Caco-2 (cell line): ENCODE data around the gene LYRM7. TPM values are rescaled to one million over a fixed set of nuclear protein-coding genes. Genes with fewer than 3 reads are reported as not detected.
A peak's percentile ranks its signal among the peaks of the same experiment; 100 is the strongest.

Experiments used
- BruUV-seq: library from RNA; stranded (reverse); fragments of 400-500 nt; replicated peaks from 2 replicates; lab custom pipeline; 2021; lab: Mats Ljungman, UMichigan
- CTCF ChIA-PET: fragments of 300-600 bp; sonication (Branson Sonifier 250); formaldehyde crosslinking; loops from one replicate; lab custom pipeline; 2022; ENCODE audit warnings: antibody characterized with exemption; lab: Charles Lee
- POLR2A ChIA-PET: fragments of 300-600 bp; sonication (Branson Sonifier 250); formaldehyde crosslinking; loops from one replicate; lab custom pipeline; 2022; ENCODE audit warnings: antibody characterized with exemption; lab: Charles Lee
- DNase-seq, 2 experiments: peaks; one replicate each; pipeline versions ENCODE4 v3.0.0 to v3.0.0-alpha.2; 2020 to 2022
- H3K27me3 ChIP-seq: replicated peaks from 2 replicates; pipeline ENCODE4 v1.6.0; 2011; ENCODE audit warnings: low read length; ENCODE audit not compliant: control insufficient read depth, insufficient read depth
- H3K36me3 ChIP-seq: 2 replicates; pipeline ENCODE4 v1.5.1; 2011; ENCODE audit warnings: low read length; ENCODE audit not compliant: control insufficient read depth, insufficient read depth
- H3K4me1 ChIP-seq: fragments of 250-450 bp; sonication (Bioruptor Pico); 2 replicates; pipeline ENCODE4 v1.5.1; 2020; ENCODE audit warnings: mild to moderate bottlenecking
- H3K4me3 ChIP-seq: 2 replicates; pipeline ENCODE4 v1.5.1; 2011; ENCODE audit warnings: low read depth, mild to moderate bottlenecking, control low read depth, low read length
- H3K9me3 ChIP-seq: fragments of 250-450 bp; sonication (Bioruptor Pico); 2 replicates; pipeline ENCODE4 v1.5.1; 2020; ENCODE audit warnings: mild to moderate bottlenecking, moderate library complexity
- H3K27ac Mint-ChIP-seq: one replicate; pipeline ENCODE4 v1.8.0; 2022; ENCODE audit warnings: mixed read lengths; ENCODE audit not compliant: unreplicated experiment
- H3K27me3 Mint-ChIP-seq: one replicate; pipeline ENCODE4 v1.8.0; 2022; ENCODE audit warnings: mixed read lengths; ENCODE audit not compliant: insufficient read depth, unreplicated experiment
- H3K36me3 Mint-ChIP-seq: one replicate; pipeline ENCODE4 v1.8.0; 2022; ENCODE audit warnings: mild to moderate bottlenecking, mixed read lengths; ENCODE audit not compliant: insufficient read depth, unreplicated experiment
- H3K4me1 Mint-ChIP-seq: one replicate; pipeline ENCODE4 v1.8.0; 2022; ENCODE audit warnings: low read depth, mixed read lengths; ENCODE audit not compliant: unreplicated experiment
- H3K4me3 Mint-ChIP-seq: one replicate; pipeline ENCODE4 v1.8.0; 2022; ENCODE audit warnings: mild to moderate bottlenecking, moderate library complexity, mixed read lengths; ENCODE audit not compliant: unreplicated experiment
- H3K9me3 Mint-ChIP-seq: one replicate; pipeline ENCODE4 v1.8.0; 2022; ENCODE audit warnings: mixed read lengths; ENCODE audit not compliant: unreplicated experiment
- CTCF ChIP-seq, 2 experiments: fragments of 200-600 bp in 1 of 2; IDR thresholded peaks; 1 replicate in 1 of 2; 2 replicates in 1 of 2; pipeline versions ENCODE4 v1.5.1 to v1.8.0; 2011 to 2022; ENCODE audit warnings: antibody characterized with exemption in 1 of 2, control low read depth in 1 of 2, inconsistent platforms in 1 of 2, low read depth in 1 of 2, low read length in 1 of 2, mild to moderate bottlenecking in 1 of 2, moderate library complexity in 1 of 2; ENCODE audit not compliant: insufficient read depth in 1 of 2, severe bottlenecking in 1 of 2, unreplicated experiment in 1 of 2
- intact Hi-C: fragments of 100-400 bp; cut with micrococcal nuclease; formaldehyde crosslinking; loops from one replicate; pipeline ENCODE4 v1.10.0; 2022; ENCODE audit not compliant: unreplicated experiment
- total RNA-seq: library from RNA; stranded (reverse); gene quantifications from 2 replicates; pipeline ENCODE4 v1.2.3, GENCODE V29; 2022

Gene LYRM7
- total RNA-seq, 1 experiment from 2014 or later = 14.9 TPM

GRCh38 chr5:131171276-131171810 is 599 bp downstream of the LYRM7 start:
- intact Hi-C loops = no loop called here
- peak overlapping the region; percentile 61 for H3K4me3 ChIP-seq
- peak in 1 of 2 experiments; percentile 15 for DNase-seq
- H3K36me3 ChIP-seq = no peaks in the 10 kb centered on the region
- Mint-ChIP-seq H3K4me1 (peaks cover 6% of the 10 kb centered on the region), H3K27ac (peak overlapping the region; percentile 89), H3K27me3 (no peaks in the 10 kb centered on the region), H3K4me3 (peak overlapping the region; percentile 96), H3K9me3 (no peaks in the 10 kb centered on the region), H3K36me3 (peaks cover 6% of the 10 kb centered on the region)
- ChIA-PET CTCF (no interaction called here), POLR2A (interaction anchor here (1.0 kb wide), 1 partner anchor 92 kb away, joined by 4 read pairs; the partner anchor contains the start of gene CDC42SE2)
- no peaks in the 10 kb centered on the region for H3K27me3 ChIP-seq
- TSS peak; percentile 55 for BruUV-seq
- no peaks in the 10 kb centered on the region for H3K9me3 ChIP-seq
- no peaks in the 10 kb centered on the region; the same call in 1 of the 2 replicates for H3K4me1 ChIP-seq
- TF ChIP-seq CTCF (IDR thresholded peaks at IDR 0.05; ENCODE audit: insufficient read depth in 1 of 2, low read depth in 1 of 2, low read length in 1 of 2, severe bottlenecking in 1 of 2, unreplicated experiment in 1 of 2) = no peak

DNA sequence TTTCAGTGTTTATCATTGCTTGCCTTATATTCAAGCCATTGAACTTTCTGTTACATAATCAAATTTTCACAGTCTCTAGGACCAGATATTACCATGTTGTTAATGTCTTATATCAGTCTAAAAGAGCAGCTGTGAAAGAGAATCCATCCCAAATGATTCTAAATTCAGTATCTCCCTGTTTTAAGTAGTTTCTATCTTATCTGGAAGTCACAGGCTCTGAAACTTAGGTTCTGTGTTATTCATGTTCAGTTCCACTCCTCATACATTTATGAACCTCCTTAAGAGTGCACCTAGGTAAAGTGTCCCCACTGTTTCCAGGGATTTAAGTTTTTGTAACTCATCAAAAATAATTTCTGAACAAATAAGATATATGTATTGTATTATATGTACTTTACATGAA is 9.7 kb downstream of the LYRM7 start:
- CTCF ChIA-PET = no interaction called here
- DNase-seq = no peak

GRCh38 chr5:131182839-131183238 is 12.1 kb downstream of the LYRM7 start:
- Histone ChIP-seq H3K4me1 (no peaks in the 10 kb centered on the region), H3K4me3 (no peak overlapping the region), H3K9me3 (no peaks in the 10 kb centered on the region), H3K36me3 (no peaks in the 10 kb centered on the region), H3K27me3 (no peaks in the 10 kb centered on the region)
- no peaks in the 10 kb centered on the region for H3K4me1 Mint-ChIP-seq
- H3K27ac Mint-ChIP-seq = no peak overlapping the region
- no peak for TF ChIP-seq CTCF (IDR thresholded peaks at IDR 0.05; ENCODE audit: insufficient read depth in 1 of 2, low read depth in 1 of 2, low read length in 1 of 2, severe bottlenecking in 1 of 2, unreplicated experiment in 1 of 2)
- intact Hi-C loops = no loop called here
- DNase-seq = no peak
- BruUV-seq = no TSS peak
- no peaks in the 10 kb centered on the region for H3K27me3 Mint-ChIP-seq
- no peak overlapping the region for H3K4me3 Mint-ChIP-seq
- CTCF ChIA-PET = no interaction called here
- no peaks in the 10 kb centered on the region for H3K9me3 Mint-ChIP-seq
- POLR2A ChIA-PET = no interaction called here
- no peaks in the 10 kb centered on the region for H3K36me3 Mint-ChIP-seq

More for the DNA sequence above, 9.7 kb downstream of the LYRM7 start:
- Mint-ChIP-seq H3K4me3 (no peak overlapping the region), H3K4me1 (no peaks in the 10 kb centered on the region), H3K36me3 (no peaks in the 10 kb centered on the region), H3K9me3 (no peaks in the 10 kb centered on the region), H3K27me3 (no peaks in the 10 kb centered on the region), H3K27ac (no peak overlapping the region)
- BruUV-seq = no TSS peak
- H3K36me3 ChIP-seq = no peaks in the 10 kb centered on the region
- no peak overlapping the region for H3K4me3 ChIP-seq
- H3K9me3 ChIP-seq = no peaks in the 10 kb centered on the region
- POLR2A ChIA-PET = no interaction called here
- intact Hi-C loops = no loop called here
- no peak for TF ChIP-seq CTCF (IDR thresholded peaks at IDR 0.05; ENCODE audit: insufficient read depth in 1 of 2, low read depth in 1 of 2, low read length in 1 of 2, severe bottlenecking in 1 of 2, unreplicated experiment in 1 of 2)
- no peaks in the 10 kb centered on the region for H3K27me3 ChIP-seq
- H3K4me1 ChIP-seq = no peaks in the 10 kb centered on the region
